Cardiac fibroblast (primary cell): ENCODE results near the gene PLLP.

Experiments used
- DNase-seq, 2 donors: peaks; one replicate each; pipeline versions ENCODE4 v3.0.0 to v3.0.0-alpha.2; 2010; ENCODE audit warnings: low read depth in 2 of 2
- H3K4me3 ChIP-seq, 2 donors: replicated peaks in 1 of 2; 1 replicate in 1 of 2; 2 replicates in 1 of 2; pipeline ENCODE4 v1.5.1; 2011; ENCODE audit warnings: low read depth in 2 of 2, low read length in 2 of 2, mild to moderate bottlenecking in 2 of 2, moderate library complexity in 1 of 2
- CTCF ChIP-seq: IDR thresholded peaks from one replicate; pipeline ENCODE4 v1.5.1; 2011; ENCODE audit warnings: low read depth, mild to moderate bottlenecking, low read length, inconsistent platforms

The PLLP gene

GRCh38 chr16:57261806-57262205 lies 22.7 kb downstream of the PLLP start:
- H3K4me3 ChIP-seq: no peak overlapping the region
- DNase-seq: no peak
- no peak for TF ChIP-seq CTCF

- H3K4me3 ChIP-seq: peak overlapping the region in 1 of 2 donors; percentile 10
- no peak for TF ChIP-seq CTCF
- peak; percentile 77 to 82 for DNase-seq
Observed at GRCh38 chr16:57260294-57260929, 24.1 kb downstream of the PLLP start.

- TF ChIP-seq CTCF: no peak
Observed at GRCh38 chr16:57258910-57259475, 25.5 kb downstream of the PLLP start.

GRCh38 chr16:57258226-57258909 lies 26.1 kb downstream of the PLLP start:
- DNase-seq: no peak

More at GRCh38 chr16:57258910-57259475, 25.5 kb downstream of the PLLP start:
- H3K4me3 ChIP-seq: no peak overlapping the region
- no peak for DNase-seq

GRCh38 chr16:57257455-57258070 lies 26.9 kb downstream of the PLLP start:
- DNase-seq: no peak
- no peak for TF ChIP-seq CTCF
- no peak overlapping the region for H3K4me3 ChIP-seq

More at GRCh38 chr16:57258226-57258909, 26.1 kb downstream of the PLLP start:
- no peak for TF ChIP-seq CTCF
- no peak overlapping the region for H3K4me3 ChIP-seq

- no peak for DNase-seq
- no peak for TF ChIP-seq CTCF
- no peak overlapping the region for H3K4me3 ChIP-seq
Observed at GRCh38 chr16:57256601-57257395, 27.7 kb downstream of the PLLP start.
